HCEC 1CT (cell line): ENCODE results near the gene RTCB.
"Not testable (repeated sequence)": the region's sequence is repeated elsewhere in the genome, so short reads cannot be mapped to it uniquely, and the experiment has no call there.

Experiments
- DNase-seq: peaks from one replicate; pipeline ENCODE4 v3.0.0-alpha.2; 2017

Gene RTCB

DNA sequence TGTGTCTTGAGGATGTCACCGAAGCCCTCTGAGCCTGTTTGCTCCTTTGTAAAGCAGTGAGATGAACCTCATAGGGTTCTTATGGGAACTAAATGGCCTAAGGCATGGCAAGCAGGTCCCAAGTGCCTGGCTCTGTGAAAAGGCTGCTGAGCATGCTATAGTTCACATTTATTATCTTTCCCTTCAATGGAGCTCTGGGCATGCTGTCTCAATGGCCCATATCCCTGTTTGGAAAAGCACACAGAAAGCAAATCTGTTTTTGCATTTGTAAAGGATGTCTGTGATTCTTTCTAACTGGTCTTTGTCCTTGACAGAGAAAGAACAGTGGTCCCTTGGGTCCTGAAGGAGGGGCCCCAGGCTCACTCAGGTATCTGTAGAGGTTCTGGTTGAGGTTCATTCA, 26.4 kb downstream of the RTCB start:
- DNase-seq: no peak

DNA sequence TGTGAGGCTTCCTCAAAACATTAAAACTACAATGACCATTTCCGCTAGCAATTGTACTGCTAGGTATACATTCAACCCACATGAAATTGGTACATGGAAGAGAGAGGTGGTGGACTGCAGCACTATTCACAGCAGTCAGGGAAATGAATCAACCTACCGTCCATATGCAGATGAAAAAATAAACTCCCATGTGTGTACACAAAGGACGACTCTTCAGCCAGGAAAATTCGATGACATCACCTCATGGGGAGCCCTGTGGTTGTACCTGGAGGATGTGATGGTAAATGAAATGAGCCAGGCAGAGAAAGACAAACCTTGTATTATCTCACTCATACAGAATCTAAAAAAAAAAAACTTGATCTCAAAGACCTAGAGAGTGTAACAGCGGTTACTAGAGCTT, 31.1 kb downstream of the RTCB start:
- DNase-seq: no peak

DNA sequence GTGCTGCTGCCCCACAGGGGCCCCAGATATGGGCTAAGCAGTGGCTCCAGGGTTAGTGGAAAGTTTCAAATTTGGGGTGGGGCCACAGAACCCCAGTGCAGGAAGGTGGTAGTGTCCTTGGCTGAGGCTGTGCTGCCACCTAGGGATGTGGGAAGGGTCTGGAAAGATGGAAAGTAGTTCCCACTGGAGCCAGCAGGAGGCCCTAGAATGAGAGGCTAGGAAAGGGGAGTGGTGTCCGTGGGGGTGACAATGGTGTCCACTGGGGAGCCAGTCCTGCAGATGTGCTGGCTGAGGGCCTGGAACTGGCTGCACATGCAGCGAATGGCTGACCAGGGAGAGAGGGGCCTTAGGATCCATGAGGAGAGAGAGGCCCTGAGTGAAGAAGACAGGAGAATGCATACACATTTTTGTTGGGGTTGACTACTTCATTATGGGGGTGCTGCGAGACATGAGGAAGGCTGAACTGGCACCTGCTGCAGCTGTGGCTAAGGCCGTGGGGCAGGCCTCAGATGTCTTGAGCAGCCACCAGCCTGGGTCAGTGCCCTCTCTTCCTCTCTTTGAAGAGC, 33.3 kb downstream of the RTCB start:
- DNase-seq: peak; percentile 48

DNA sequence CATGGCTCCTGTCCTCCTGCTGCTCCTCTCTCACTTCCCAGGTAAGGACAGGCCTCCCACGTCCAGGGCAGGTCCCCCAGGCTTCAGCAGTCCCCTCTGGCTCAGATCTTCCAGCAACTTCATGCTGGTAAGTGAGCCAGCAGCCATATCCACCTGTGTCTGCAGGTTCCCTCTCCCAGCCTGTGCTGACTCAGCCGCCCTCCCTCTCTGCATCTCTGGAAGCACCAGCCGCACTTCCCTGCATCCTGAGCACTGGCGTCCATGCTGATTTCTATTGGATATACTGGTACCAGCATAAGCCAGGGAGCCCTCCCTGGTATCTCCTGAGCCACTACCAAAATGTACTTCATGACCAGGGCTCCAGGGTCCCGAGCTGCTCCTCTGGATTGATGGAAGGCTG, 35.4 kb downstream of the RTCB start:
- no peak for DNase-seq

DNA sequence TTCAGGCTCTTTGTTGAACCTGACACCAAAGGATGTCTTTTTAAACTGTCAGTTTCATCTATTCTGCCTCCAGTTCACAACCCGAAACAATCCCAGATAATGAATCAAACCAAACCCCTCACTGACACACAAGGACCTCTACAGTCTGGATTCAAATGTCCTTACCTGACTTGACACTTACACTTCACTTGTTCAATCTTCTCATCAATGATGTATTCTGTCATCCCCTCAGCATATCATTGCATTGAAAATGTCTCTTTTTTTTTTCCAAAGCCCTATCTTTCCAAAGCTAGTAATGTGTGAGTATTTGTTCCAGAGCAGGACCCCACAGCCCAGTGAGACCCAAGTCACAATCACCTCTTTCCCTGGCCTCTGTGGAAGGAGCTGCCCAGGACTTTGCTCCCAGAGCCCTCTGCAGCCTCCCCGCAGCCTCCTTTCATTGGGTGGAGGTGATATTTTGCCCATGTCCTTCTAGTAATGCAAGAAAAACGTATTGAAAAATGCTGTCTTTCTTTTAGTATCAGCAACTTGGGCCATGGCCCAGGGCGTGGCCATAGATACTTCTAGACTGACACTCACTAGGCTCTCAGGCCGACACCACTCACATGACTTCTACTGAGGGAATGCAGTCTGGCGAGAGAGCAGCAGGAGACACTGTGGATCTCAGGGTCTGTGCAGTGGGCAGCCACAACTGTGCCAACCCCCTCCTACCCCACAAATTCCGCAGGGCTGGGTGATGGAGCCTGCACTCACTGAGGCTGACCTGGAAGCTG, 36.2 kb downstream of the RTCB start:
- DNase-seq: no peak

DNA sequence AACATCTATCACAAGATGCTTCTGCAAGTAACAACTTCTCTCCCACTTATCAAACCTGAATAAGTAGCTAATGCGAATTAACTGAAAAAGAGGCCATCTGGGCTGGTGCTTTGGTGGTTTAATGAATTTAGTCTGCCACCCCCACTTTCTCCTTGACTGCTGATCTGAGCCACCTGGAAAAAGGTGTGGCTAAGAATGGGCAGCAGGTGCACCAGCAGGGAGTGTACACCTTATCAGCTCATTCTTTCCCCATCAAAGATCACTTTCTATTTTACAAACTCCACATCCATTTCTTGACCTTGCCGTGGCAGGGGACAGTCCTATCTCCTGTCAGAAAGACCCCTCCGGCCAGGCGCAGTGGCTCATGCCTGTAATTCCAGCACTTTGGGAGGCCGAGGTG, 47.8 kb downstream of the RTCB start:
- DNase-seq: no peak

DNA sequence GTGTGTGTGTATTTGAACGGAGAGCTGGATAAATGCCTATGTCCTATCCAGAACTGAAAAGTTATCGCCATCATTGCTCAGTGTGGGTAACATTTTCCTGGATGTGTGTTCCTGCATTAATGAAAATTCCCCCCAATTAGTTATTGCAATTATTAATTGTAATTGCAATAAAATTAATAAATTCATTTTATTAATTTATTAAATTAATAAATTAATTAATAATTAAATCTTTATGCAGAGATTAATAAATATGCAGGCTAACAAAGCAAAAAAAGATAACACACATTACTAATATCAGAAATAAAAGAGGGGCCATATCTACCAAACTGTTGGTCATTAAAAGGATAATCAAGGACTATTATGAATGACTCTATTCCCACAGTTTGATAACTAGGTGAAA, 50.8 kb downstream of the RTCB start:
- DNase-seq: no peak

DNA sequence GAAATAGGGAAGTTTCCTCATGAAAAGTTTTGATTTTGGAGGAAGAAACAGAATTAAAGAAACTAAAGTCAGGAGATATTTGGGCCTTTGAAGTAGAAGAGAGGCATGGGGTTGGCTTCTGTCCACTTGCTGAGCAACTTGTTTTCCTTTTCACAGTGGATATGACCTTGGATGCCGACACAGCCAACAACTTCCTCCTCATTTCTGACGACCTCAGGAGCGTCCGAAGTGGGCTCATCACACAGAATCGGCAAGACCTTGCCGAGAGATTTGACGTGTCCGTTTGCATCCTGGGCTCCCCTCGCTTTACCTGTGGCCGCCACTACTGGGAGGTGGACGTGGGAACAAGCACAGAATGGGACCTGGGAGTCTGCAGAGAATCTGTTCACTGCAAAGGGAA, 52.0 kb downstream of the RTCB start:
- not testable (repeated sequence) for DNase-seq

DNA sequence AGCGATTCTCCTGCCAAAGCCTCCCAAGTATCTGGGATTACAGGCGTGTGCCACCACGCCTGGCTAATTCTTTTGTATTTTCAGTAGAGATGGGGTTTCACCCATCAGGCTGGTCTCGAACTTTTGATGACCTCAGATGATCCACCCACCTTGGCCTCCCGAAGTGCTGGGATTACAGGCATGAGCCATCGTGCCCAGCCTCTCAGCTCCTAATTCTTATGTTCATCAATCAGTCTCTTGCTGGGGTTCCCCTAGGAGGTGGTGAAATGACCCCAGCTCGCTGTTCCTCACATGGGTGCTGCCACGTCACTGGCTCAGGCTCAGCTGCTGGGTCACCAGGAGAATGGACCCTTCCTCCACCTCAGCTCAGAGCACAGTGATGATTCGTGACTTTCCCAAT, 54.5 kb downstream of the RTCB start, which contains the start of gene RFPL3:
TSS of gene RFPL3 (plus strand) at position 301 of the 400 bp plus-strand sequence. CDS start 205 bp downstream, outside the sequence.
- not testable (repeated sequence) for DNase-seq

DNA sequence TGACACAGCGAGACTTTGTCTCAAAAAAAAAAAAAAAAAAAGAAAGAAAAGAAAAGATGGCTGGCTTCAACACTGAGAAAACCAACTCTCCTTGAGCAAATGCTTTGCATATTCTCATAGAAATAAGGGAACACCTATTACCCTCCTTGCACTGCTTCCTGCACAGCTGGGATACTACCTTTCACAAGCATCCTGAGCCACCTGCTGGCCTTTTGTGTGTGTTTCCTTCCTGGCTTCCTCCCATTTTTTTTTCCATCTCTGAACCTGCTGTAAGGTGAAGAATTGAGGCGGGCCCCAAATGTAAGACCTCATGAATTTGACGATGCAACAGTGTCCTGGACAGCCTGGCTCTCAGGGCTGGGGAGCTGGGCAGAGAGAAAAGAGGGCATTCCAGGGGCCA, 56.3 kb downstream of the RTCB start:
- DNase-seq: no peak

DNA sequence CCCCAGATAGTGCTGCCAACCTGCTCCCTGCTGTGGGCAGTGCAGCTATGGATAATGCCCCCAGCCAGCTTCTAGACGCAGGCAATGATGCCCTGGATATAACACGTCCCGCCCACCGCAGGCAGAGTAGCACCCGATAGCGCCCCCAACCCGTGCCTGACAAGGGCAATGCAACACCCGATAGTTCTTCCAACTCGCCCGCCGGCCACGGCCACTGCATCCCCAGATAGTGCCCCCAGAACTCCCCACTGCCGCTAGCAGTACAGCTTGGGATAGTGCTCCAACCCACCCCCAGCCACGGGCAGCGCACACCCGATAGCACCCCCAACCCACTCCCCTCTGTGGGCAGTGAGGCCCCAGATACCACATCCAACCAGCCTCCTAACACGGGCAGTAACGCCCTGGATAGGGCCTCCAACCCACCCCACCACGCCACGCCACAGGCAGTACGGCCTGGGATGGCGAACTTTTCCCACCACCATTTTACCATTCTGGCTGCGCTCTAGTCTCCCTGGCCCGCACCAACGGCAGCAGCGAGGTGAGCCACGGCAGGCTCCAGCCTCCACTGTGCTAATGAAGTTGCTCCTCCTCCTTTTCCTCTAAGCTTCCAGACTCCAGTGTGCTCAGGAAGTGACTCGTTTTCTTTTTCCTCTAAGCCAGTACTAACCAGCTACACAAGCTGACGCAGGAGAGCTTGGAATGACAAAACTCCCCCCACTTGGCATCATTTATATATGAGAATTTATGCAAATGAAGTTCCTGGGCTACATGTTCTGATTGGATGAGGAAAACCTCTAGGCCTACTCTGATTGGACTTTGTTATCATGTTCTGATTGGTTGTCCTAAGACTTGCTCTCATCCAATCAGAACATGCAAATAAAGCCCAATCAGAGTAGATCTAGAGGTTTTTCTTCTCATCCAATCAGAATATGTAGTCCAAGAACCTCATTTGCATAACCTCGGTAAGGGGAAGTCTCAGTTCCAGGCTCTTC, 57.4 kb downstream of the RTCB start:
- no peak for DNase-seq

DNA sequence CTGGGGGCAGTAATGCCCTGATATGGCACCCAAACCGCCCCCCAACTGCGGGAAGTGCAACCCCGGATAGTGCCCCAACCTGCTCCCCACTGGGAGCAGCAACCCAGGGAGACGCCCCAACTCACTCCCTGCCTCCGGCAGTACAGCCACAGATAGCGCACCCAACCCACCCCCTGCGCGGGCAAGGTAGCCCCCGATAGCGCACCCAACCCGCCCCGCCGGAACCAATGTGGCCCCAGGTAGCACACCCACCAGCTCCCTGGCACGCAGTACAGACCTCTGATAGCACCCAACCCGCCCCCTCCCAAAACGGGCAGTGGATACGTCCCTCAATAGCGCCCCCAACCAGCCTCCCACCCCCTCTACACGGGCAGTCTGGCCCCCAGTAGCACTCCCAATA, 58.2 kb downstream of the RTCB start:
- DNase-seq: no peak

DNA sequence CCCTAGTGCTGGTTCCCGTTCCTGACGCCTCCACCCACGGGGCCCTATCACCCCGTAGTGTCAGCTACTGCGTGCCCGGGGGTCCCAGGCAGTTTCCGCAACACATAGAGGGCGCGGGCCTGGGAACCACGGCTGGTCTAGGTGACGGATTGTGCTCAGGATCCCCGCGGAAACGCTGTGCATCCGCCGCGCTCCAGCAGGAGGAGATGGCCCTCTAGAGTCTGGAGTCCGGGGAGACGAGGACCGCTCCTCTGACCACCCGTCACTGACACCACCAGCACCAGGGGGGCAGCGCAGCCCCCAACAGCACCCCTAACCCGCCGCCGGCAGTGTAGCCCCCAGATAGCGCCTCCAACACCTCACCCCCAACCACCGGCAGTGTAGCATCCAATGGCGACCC, 58.8 kb downstream of the RTCB start:
- DNase-seq: no peak

DNA sequence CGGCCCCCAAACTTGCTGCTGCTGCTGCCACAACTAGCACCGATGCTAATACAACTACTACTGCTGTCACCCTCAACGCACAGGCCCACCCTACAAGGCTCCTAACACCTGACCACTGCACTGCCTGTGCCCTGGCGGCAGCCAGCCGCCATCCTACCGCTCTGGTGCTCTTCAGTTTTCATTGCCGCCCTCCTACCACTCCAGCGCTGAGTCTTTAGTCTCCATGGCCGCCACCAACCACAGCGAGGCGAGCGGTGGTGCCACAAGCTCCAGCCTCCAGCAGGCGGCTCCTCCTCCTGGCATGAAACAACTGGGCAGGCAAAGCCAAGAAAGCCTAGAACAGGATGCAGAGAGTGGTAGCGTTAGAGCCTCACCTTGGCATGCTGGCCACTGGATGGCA, 59.4 kb downstream of the RTCB start:
- no peak for DNase-seq

DNA sequence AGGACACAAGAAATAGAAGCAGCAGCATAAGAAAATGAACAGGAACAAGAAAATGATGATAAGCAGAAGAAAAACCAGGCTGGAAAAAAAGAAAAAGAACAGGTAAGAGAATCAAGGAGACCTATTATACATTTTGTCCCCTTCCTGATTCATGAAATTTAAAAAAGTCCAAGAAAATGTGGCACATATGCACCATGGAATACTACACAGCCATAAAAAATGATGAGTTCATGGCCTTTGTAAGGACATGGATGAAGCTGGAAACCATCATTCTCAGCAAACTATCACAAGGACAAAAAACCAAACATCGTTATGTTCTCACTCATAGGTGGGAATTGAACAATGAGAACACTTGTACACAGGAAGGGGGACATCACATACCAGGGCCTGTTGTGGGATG, 60.2 kb downstream of the RTCB start:
- DNase-seq: not testable (repeated sequence)

DNA sequence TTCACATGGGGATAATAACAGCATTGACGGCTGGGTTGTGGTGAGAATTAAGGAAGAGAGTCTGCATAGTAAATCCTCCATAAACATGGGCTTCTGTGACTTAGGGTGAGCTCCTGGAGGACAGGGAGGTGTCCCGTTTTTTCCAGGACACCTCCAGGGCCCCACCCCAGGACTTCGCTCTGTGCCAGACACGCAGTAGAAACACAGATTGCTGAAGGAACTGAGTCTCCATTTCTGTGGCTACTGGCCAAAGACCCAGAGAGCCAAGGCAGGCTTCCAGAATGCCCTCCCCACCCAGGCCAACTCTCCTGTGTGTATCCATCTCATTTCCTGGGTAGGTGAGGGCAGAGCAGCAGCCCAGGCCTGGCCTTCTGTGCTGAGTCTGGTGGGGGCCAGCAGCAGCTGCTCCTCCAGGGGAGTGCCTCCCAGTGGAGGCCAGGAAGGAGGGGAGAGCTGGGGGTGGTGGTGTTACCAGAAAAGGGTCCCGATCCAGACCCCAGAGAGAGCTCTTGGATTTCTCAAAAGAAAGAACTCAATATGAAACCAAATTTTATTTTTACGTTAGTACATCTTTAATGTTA, 63.9 kb downstream of the RTCB start:
- no peak for DNase-seq

DNA sequence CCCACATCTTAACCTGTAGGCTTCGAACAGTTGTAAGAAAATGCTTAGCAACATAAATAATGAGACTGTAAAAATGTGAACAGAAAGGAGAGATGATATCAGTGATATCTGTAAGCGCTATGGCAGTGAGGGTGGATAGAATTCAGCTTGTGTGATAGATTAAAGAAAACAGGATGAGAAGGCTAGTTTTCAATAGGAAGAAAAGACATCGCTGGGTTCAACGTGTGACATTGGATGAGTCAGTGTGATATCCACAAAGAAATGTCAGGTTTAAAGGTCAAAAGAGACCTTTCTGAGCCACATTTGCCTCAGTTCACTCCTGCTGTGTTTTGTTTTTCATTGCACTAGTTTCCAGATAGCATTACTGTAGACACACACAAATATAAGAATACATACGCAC, 68.1 kb downstream of the RTCB start:
- DNase-seq: no peak

DNA sequence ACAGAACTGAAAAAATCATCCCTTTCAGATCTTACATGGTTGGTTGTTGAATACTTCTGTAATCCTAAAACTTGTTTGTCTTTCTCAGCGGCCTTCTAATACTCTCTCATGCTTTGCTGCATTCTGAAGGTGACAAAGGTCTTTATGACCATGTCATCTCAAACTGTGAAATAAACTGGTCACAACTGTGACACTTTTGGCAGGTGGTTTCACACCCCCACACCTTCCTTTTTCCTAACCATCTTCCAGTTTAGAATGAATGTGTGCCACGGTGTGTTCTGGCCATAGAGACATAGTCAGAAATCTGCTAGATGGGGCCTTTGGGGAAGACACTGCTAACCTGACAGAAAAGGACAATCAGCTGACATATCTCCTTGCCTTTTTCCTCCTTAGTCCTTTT, 69.1 kb downstream of the RTCB start:
- DNase-seq: no peak

DNA sequence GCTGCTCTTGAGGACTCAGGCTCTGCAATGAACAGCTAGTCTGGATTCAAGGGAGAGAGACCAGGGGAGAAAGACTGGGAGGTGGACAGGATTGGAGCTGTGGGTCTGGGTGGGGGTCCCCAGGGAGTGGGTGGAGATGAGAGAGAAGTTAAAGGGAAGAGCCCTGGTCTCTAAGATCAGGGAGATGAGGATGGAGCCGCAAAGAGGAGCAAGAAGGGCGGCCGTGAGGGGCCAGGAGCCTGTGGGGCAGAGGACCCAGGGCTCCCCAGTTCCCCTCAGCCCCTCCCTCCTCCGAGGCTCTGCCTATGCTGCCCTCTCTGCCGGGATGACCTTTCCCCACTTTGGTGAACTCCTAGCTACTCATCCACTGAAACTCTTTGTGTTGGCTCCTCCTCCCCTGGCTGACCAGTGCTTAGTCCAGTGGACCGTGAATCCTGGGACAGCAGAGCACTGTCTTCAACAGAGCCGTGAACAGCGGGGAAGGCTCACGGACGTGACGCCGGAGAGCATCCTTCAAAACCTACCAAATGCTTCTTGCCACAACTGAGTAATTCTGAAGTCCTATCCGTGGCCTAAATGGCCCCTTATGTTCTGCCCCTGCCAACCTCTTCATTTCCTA, 70.8 kb downstream of the RTCB start:
- DNase-seq: no peak

DNA sequence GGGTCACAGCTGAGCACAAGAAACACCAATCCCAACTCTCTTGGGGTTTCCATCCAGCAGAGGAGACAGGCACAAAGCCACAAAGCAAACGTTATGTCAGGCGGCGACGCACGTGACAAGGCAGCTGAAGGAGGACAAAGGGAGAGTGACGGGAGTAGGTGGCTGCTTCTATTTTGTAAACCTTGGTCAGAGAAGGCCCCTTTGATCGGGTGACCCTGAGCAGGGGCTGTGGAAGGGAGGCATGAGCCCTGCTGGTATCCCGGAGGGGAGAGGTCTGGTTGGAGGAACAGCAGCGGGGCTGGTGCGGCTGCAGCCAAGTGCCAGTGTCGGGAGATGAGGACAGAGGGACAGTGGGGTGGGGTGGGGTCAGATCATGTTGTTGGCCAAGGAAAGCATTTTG, 71.6 kb downstream of the RTCB start:
- DNase-seq: no peak

DNA sequence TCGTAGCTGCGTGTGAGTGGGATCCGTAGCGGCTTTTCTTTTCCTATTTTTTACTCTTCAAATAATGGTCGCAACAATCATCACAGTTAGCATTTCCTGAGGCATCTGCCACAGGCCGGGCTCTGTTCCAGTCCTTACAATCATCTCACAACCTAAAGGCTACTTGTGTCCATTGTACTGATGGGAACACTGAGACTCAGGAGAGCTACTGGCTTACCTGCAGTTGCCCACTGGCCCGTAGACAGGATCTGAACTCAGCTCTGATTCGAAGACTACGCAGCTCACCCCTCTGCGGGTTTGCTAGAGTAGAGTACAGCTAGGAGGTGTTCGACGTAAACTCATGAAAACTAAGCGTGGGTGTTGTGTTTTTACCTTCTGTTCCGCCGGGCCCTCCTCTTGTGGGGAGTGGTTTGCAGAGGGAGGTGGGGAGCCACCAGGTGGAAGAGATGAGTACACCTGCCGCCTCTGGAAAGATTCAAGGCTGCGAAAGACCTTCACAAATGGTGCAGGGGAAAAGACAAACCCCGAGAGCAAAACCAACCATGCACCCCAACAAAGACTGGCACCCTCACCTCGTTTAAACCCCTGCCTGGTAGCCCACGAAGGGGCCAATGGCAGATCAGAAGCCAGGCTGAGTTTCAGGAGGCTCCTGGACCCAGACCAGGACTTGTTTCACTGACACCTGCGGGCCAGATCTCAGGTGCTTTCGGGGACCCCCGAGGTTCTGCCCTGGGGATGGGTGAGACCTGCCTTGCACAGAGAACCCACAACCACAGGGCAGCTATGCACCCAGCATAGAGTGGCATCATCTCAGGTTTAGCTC, 72.6 kb downstream of the RTCB start:
- no peak for DNase-seq

DNA sequence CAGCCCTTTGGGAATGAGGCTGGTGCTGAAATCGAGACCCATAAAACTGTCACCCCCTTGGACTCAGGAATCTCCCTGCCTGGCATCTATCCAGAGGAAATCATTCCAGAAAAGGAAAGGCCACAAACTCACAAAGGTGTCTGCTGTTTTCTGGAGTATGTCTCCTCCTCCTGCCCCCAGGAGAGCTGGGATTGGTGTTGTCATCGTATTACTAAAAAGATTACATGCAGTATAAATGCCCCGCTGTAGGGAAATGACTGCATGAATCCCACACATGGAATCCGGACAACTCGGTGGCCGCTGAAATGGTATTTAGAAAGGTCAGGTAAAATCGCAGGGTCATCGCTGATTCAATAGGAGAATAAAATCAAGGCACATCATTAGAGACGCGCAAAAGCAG, 73.3 kb downstream of the RTCB start:
- DNase-seq: no peak
